K562 (cell line): Measurements from ENCODE around the gene AKT1S1. TPM values are rescaled to one million over a fixed set of nuclear protein-coding genes. Genes with fewer than 3 reads are reported as not detected.

Source experiments
- CCNT2 ChIP-seq: IDR thresholded peaks from 2 replicates; pipeline ENCODE4 v1.6.1; 2011; ENCODE audit warnings: borderline replicate concordance, low read depth, mild to moderate bottlenecking, moderate library complexity, mixed read lengths, low read length; ENCODE audit not compliant: insufficient read length; ENCODE audit errors: extremely low read depth
- CREB3L1 ChIP-seq: fragments of 450-650 bp; IDR thresholded peaks from 2 replicates; pipeline ENCODE4 v1.6.1; 2014; ENCODE audit warnings: low read depth, mild to moderate bottlenecking, moderate library complexity, borderline replicate concordance
- FOXJ3 ChIP-seq: sonication (generic); formaldehyde crosslinking; IDR thresholded peaks from 2 replicates; pipeline ENCODE4 v1.4.0; 2020; ENCODE audit warnings: mild to moderate bottlenecking, missing genetic modification reagents
- HCFC1 ChIP-seq: IDR thresholded peaks from 2 replicates; pipeline ENCODE4 v1.6.1; 2012; ENCODE audit warnings: low read depth, low read length, improper control_type of control experiment
- NCOA6 ChIP-seq: fragments of 450-650 bp; IDR thresholded peaks from 2 replicates; pipeline ENCODE4 v1.6.1; 2017; ENCODE audit warnings: mild to moderate bottlenecking
- NFIX ChIP-seq: fragments of 250-450 bp; sonication (Bioruptor Pico); IDR thresholded peaks from 2 replicates; pipeline ENCODE4 v1.4.0; 2020; ENCODE audit warnings: low read depth, mild to moderate bottlenecking, moderate library complexity
- RBM39 ChIP-seq: fragments of 200-400 bp; formaldehyde crosslinking; optimal IDR thresholded peaks from 2 replicates; pipeline ENCODE3; 2018; ENCODE audit warnings: low read depth, low read length
- SIRT6 ChIP-seq: IDR thresholded peaks from one replicate; pipeline ENCODE4 v1.6.1; 2012; ENCODE audit warnings: low read depth, mild to moderate bottlenecking, control low read depth, inconsistent platforms, low read length, moderate library complexity
- SNIP1 ChIP-seq: fragments of 450-650 bp; IDR thresholded peaks from 2 replicates; pipeline ENCODE4 v1.7.1; 2017; ENCODE audit warnings: low read depth, mild to moderate bottlenecking
- TAF1 ChIP-seq: IDR thresholded peaks from 2 replicates; pipeline ENCODE4 v1.6.1; 2011; ENCODE audit warnings: mild to moderate bottlenecking, low read length, moderate library complexity; ENCODE audit not compliant: insufficient read depth, control insufficient read depth, severe bottlenecking; ENCODE audit errors: extremely low read depth
- TAF15 ChIP-seq: fragments of 200-400 bp; formaldehyde crosslinking; IDR thresholded peaks from 2 replicates; pipeline ENCODE4 v1.6.1; 2017; ENCODE audit warnings: mild to moderate bottlenecking, low read depth, low read length, moderate library complexity
- U2AF2 ChIP-seq: fragments of 200-400 bp; formaldehyde crosslinking; optimal IDR thresholded peaks from 2 replicates; pipeline ENCODE3; 2017; ENCODE audit warnings: low read depth, mild to moderate bottlenecking, low read length
- ZBTB40 ChIP-seq, 2 experiments: fragments of 450-650 bp in 1 of 2; sonication (generic) in 1 of 2; formaldehyde crosslinking in 1 of 2; IDR thresholded peaks; 2 replicates each; pipeline versions ENCODE4 v1.7.1 to v1.9.0; 2016 to 2022; ENCODE audit warnings: inconsistent platforms in 1 of 2, mild to moderate bottlenecking in 1 of 2, missing genetic modification reagents in 1 of 2
- ZNF263 ChIP-seq: sonication (generic); formaldehyde crosslinking; IDR thresholded peaks from 2 replicates; pipeline ENCODE4 v1.8.0; 2022; ENCODE audit warnings: mild to moderate bottlenecking, missing genetic modification reagents, borderline replicate concordance
- ZNF444 ChIP-seq: fragments of 250-450 bp; sonication (Bioruptor Pico); IDR thresholded peaks from 2 replicates; pipeline ENCODE4 v1.4.0; 2020; ENCODE audit warnings: mild to moderate bottlenecking, moderate library complexity
- polyA plus RNA-seq, 8 experiments: library from polyadenylated mRNA; depleted of rRNA in 4 of 8; stranded (reverse) in 5 of 8; unstranded in 3 of 8; fragments of >200 nt; fragmentation: Nextera tagmentation in 2 of 8; fragmentation: Illumina TruSeq in 1 of 8; extraction: Ambion mirVana in 2 of 8; extraction: Trizol in 1 of 8; gene quantifications; 2 replicates each; pipeline versions ENCODE4 v1.2.1 to v1.2.3, GENCODE V29; 2011 to 2014; ENCODE audit warnings: inconsistent platforms in 1 of 8, missing spikeins in 1 of 8
- total RNA-seq, 7 experiments: library from RNA; depleted of rRNA in 6 of 7; stranded (reverse); fragments of >200 nt in 6 of 7; fragmentation: Illumina TruSeq in 2 of 7; extraction: Trizol in 2 of 7; gene quantifications; 2 replicates each; pipeline versions ENCODE4 v1.2.1 to v1.2.3, GENCODE V29; 2011 to 2021; ENCODE audit warnings: low replicate concordance in 1 of 7

The AKT1S1 gene
- total and polyA plus RNA-seq, 9 of the 15 experiments (the other 6 are each of a cell fraction or from before 2014, with no cell fraction given): 1.2 to 50.3 (median 17.1) TPM

- no peak for TF ChIP-seq ZNF444 (CRISPR knock-in tag)
- TF ChIP-seq NFIX (CRISPR knock-in tag): no peak
- TF ChIP-seq NCOA6: no peak
- peak; percentile 95 for TF ChIP-seq ZBTB40 (IDR thresholded peaks at IDR 0.05)
- TF ChIP-seq ZBTB40 (CRISPR knock-in tag; IDR thresholded peaks at IDR 0.05): no peak
- no peak for TF ChIP-seq HCFC1
- TF ChIP-seq SIRT6: no peak
- no peak for TF ChIP-seq SNIP1
- peak; percentile 18 for TF ChIP-seq CCNT2
- no peak for TF ChIP-seq FOXJ3
- no peak for TF ChIP-seq RBM39
- peak; percentile 16 for TF ChIP-seq TAF1
- no peak for TF ChIP-seq U2AF2
- peak; percentile 98 for TF ChIP-seq ZNF263 (CRISPR knock-in tag)
- no peak for TF ChIP-seq CREB3L1
- no peak for TF ChIP-seq TAF15
These were observed 1.2 kb downstream of the AKT1S1 start (continued) for GRCh38 chr19:49875857-49876421.
